ENCODE data around the gene CHCHD3.
"Not testable (repeated sequence)": the region's sequence is repeated elsewhere in the genome, so short reads cannot be mapped to it uniquely, and the experiment has no call there.

CHCHD3 gene

GRCh38 chr7:132901241-132901640 lies 180.6 kb downstream of the CHCHD3 start:
- no peak overlapping the region for H3K4me2 ChIP-seq (ENCODE audit: low read depth, low read length, poor library complexity, severe bottlenecking)
- H3K4me3 ChIP-seq (ENCODE audit: low read length, poor library complexity, severe bottlenecking): no peak overlapping the region
- peaks cover 7% of the 10 kb centered on the region for H3K4me1 ChIP-seq (ENCODE audit: insufficient read depth, low read length, poor library complexity, severe bottlenecking)
- H3K9me3 ChIP-seq (ENCODE audit: insufficient read depth, low read depth, low read length): no peaks in the 10 kb centered on the region
- no peak overlapping the region for H2AFZ ChIP-seq (ENCODE audit: low read length)
- no peak overlapping the region for H3K9ac ChIP-seq (ENCODE audit: low read depth, low read length, poor library complexity, severe bottlenecking)
- no peaks in the 10 kb centered on the region for H3K9me2 ChIP-seq (replicated peaks; ENCODE audit: low read depth, low read length)
- TF ChIP-seq CTCF (conservative IDR thresholded peaks at IDR 0.05; ENCODE audit: low read length) (no peak), EZH2phosphoT487 (IDR thresholded peaks at IDR 0.05; ENCODE audit: borderline replicate concordance) (no peak)
- H3K36me3 ChIP-seq (ENCODE audit: insufficient read depth, low read length): no peaks in the 10 kb centered on the region; the same call in 1 of the 2 replicates
- no peaks in the 10 kb centered on the region for H4K20me1 ChIP-seq (ENCODE audit: insufficient read depth, low read length, poor library complexity, severe bottlenecking)
- H3K79me2 ChIP-seq (ENCODE audit: insufficient read depth, low read length): no peaks in the 10 kb centered on the region
- H3F3A ChIP-seq (ENCODE audit: low read depth): no peaks in the 10 kb centered on the region; the same call in 1 of the 2 replicates
- no peaks in the 10 kb centered on the region for H3K27me3 ChIP-seq (ENCODE audit: insufficient read depth, low read length, poor library complexity, severe bottlenecking)

GRCh38 chr7:132899833-132900232 lies 182.1 kb downstream of the CHCHD3 start:
- no peak overlapping the region for H3K4me3 ChIP-seq (ENCODE audit: low read length, poor library complexity, severe bottlenecking)
- H2AFZ ChIP-seq (ENCODE audit: low read length): no peak overlapping the region
- H3K27me3 ChIP-seq (ENCODE audit: insufficient read depth, low read length, poor library complexity, severe bottlenecking): no peaks in the 10 kb centered on the region
- H4K20me1 ChIP-seq (ENCODE audit: insufficient read depth, low read length, poor library complexity, severe bottlenecking): no peaks in the 10 kb centered on the region
- peaks cover 7% of the 10 kb centered on the region for H3K4me1 ChIP-seq (ENCODE audit: insufficient read depth, low read length, poor library complexity, severe bottlenecking)
- H3K36me3 ChIP-seq (ENCODE audit: insufficient read depth, low read length): no peaks in the 10 kb centered on the region; the same call in 1 of the 2 replicates
- H3K9me3 ChIP-seq (ENCODE audit: insufficient read depth, low read depth, low read length): no peaks in the 10 kb centered on the region
- H3K79me2 ChIP-seq (ENCODE audit: insufficient read depth, low read length): no peaks in the 10 kb centered on the region
- peak; percentile 58 for TF ChIP-seq CTCF (conservative IDR thresholded peaks at IDR 0.05; ENCODE audit: low read length)
- TF ChIP-seq EZH2phosphoT487 (IDR thresholded peaks at IDR 0.05; ENCODE audit: borderline replicate concordance): no peak
- H3K9me2 ChIP-seq (replicated peaks; ENCODE audit: low read depth, low read length): no peaks in the 10 kb centered on the region
- no peak overlapping the region for H3K9ac ChIP-seq (ENCODE audit: low read depth, low read length, poor library complexity, severe bottlenecking)
- H3K4me2 ChIP-seq (ENCODE audit: low read depth, low read length, poor library complexity, severe bottlenecking): no peak overlapping the region
- H3F3A ChIP-seq (ENCODE audit: low read depth): no peaks in the 10 kb centered on the region; the same call in 1 of the 2 replicates

GRCh38 chr7:132898641-132899175 lies 183.2 kb downstream of the CHCHD3 start:
- not testable (repeated sequence) for H3K4me3 ChIP-seq (ENCODE audit: low read length, poor library complexity, severe bottlenecking); H3K27me3 ChIP-seq (ENCODE audit: insufficient read depth, low read length, poor library complexity, severe bottlenecking); H4K20me1 ChIP-seq (ENCODE audit: insufficient read depth, low read length, poor library complexity, severe bottlenecking); H3K9me3 ChIP-seq (ENCODE audit: insufficient read depth, low read depth, low read length); H3K9me2 ChIP-seq (replicated peaks; ENCODE audit: low read depth, low read length); H3K9ac ChIP-seq (ENCODE audit: low read depth, low read length, poor library complexity, severe bottlenecking); H3K4me2 ChIP-seq (ENCODE audit: low read depth, low read length, poor library complexity, severe bottlenecking); H3K4me1 ChIP-seq (ENCODE audit: insufficient read depth, low read length, poor library complexity, severe bottlenecking); H2AFZ ChIP-seq (ENCODE audit: low read length); H3K36me3 ChIP-seq (ENCODE audit: insufficient read depth, low read length); H3F3A ChIP-seq (ENCODE audit: low read depth); H3K79me2 ChIP-seq (ENCODE audit: insufficient read depth, low read length)

- H3K4me2 ChIP-seq (ENCODE audit: low read depth, low read length, poor library complexity, severe bottlenecking): no peak overlapping the region
- no peaks in the 10 kb centered on the region for H4K20me1 ChIP-seq (ENCODE audit: insufficient read depth, low read length, poor library complexity, severe bottlenecking)
- H3K36me3 ChIP-seq (ENCODE audit: insufficient read depth, low read length): peaks cover 6% of the 10 kb centered on the region; the same call in 1 of the 2 replicates
- H2AFZ ChIP-seq (ENCODE audit: low read length): no peak overlapping the region
- H3K9me2 ChIP-seq (replicated peaks; ENCODE audit: low read depth, low read length): no peaks in the 10 kb centered on the region
- H3F3A ChIP-seq (ENCODE audit: low read depth): no peaks in the 10 kb centered on the region; the same call in 1 of the 2 replicates
- no peak for TF ChIP-seq CTCF (conservative IDR thresholded peaks at IDR 0.05; ENCODE audit: low read length)
- TF ChIP-seq EZH2phosphoT487 (IDR thresholded peaks at IDR 0.05; ENCODE audit: borderline replicate concordance): no peak
- H3K4me3 ChIP-seq (ENCODE audit: low read length, poor library complexity, severe bottlenecking): no peak overlapping the region
- H3K4me1 ChIP-seq (ENCODE audit: insufficient read depth, low read length, poor library complexity, severe bottlenecking): peaks cover 7% of the 10 kb centered on the region
- H3K79me2 ChIP-seq (ENCODE audit: insufficient read depth, low read length): no peaks in the 10 kb centered on the region
- no peaks in the 10 kb centered on the region; the same call in 1 of the 2 replicates for H3K9me3 ChIP-seq (ENCODE audit: insufficient read depth, low read depth, low read length)
- H3K9ac ChIP-seq (ENCODE audit: low read depth, low read length, poor library complexity, severe bottlenecking): no peak overlapping the region
- no peaks in the 10 kb centered on the region for H3K27me3 ChIP-seq (ENCODE audit: insufficient read depth, low read length, poor library complexity, severe bottlenecking)
Observed at GRCh38 chr7:132897093-132897687, 184.7 kb downstream of the CHCHD3 start.
